ENCODE measurements around the gene TBC1D17. TPM values are rescaled to one million over a fixed set of nuclear protein-coding genes. Genes with fewer than 3 reads are reported as not detected.
A peak's percentile ranks its signal among the peaks of the same experiment; 100 is the strongest.

TBC1D17 gene
- 10 to 100 TPM in 1 of 3 donors, 1 to 10 TPM in 2; 7.1 to 18.4 (median 7.3) TPM for polyA plus RNA-seq

GRCh38 chr19:49877020-49877878, at the start of gene TBC1D17, which contains the start of gene AKT1S1:
Gene TBC1D17 (plus strand): TSS chr19:49877702. CDS start chr19:49877724, 22 bp downstream.
Gene AKT1S1 (minus strand): TSS chr19:49877355. CDS start chr19:49873295, 4,060 bp downstream.
- peaks cover 2 to 9% (median 5%) of the 10 kb centered on the region in 3 donors for H3K36me3 Mint-ChIP-seq
- H3K27me3 Mint-ChIP-seq (ENCODE audit: low read depth in 3 of 3), result peaks cover 2% of the 10 kb centered on the region in 3 donors
- H3K4me1 Mint-ChIP-seq, result peaks cover 23 to 29% of the 10 kb centered on the region in 2 donors
- H3K9me3 Mint-ChIP-seq, result no peaks in the 10 kb centered on the region
- DNase-seq, result peak; percentile 99 to 100 (median 100)
- no peak within 1 kb of the TSS for H3K4me3 Mint-ChIP-seq
- H3K27ac Mint-ChIP-seq, result no peak within 1 kb of the TSS

- Mint-ChIP-seq H3K4me3 (no peak overlapping the region), H3K36me3 (peaks cover 8 to 15% (median 9%) of the 10 kb centered on the region in 3 donors), H3K27ac (no peak overlapping the region), H3K4me1 (peaks cover 0 to 2% of the 10 kb centered on the region in 2 donors), H3K9me3 (no peaks in the 10 kb centered on the region), H3K27me3 (ENCODE audit: low read depth in 3 of 3) (peaks cover 0 to 2% (median 0%) of the 10 kb centered on the region in 3 donors)
- no peak for DNase-seq
Observed at GRCh38 chr19:49829200-49829599, 48.3 kb upstream of the TBC1D17 start.

- H3K27me3 Mint-ChIP-seq (ENCODE audit: low read depth in 3 of 3), result peaks cover 0 to 2% (median 0%) of the 10 kb centered on the region in 3 donors
- H3K4me1 Mint-ChIP-seq, result peaks cover 0 to 2% of the 10 kb centered on the region in 2 donors
- H3K27ac Mint-ChIP-seq, result no peak overlapping the region
Observed at GRCh38 chr19:49829721-49830120, 47.8 kb upstream of the TBC1D17 start.

GRCh38 chr19:49830766-49831165, 46.7 kb upstream of the TBC1D17 start:
- Mint-ChIP-seq H3K27me3 (ENCODE audit: low read depth in 3 of 3) (peaks cover 0 to 2% (median 0%) of the 10 kb centered on the region in 3 donors), H3K9me3 (no peaks in the 10 kb centered on the region), H3K4me1 (peaks cover 0 to 2% of the 10 kb centered on the region in 2 donors), H3K36me3 (peaks cover 12 to 23% (median 13%) of the 10 kb centered on the region in 3 donors), H3K27ac (no peak overlapping the region), H3K4me3 (no peak overlapping the region)
- no peak for DNase-seq

More at GRCh38 chr19:49829721-49830120, 47.8 kb upstream of the TBC1D17 start:
- DNase-seq, result no peak
- Mint-ChIP-seq H3K4me3 (no peak overlapping the region), H3K9me3 (no peaks in the 10 kb centered on the region), H3K36me3 (peaks cover 11 to 17% (median 11%) of the 10 kb centered on the region in 3 donors)

- Mint-ChIP-seq H3K36me3 (peaks cover 12 to 23% (median 13%) of the 10 kb centered on the region in 3 donors), H3K27me3 (ENCODE audit: low read depth in 3 of 3) (peaks cover 0 to 2% (median 0%) of the 10 kb centered on the region in 3 donors), H3K4me3 (no peak overlapping the region), H3K4me1 (peaks cover 0 to under 1% of the 10 kb centered on the region in 2 donors), H3K9me3 (no peaks in the 10 kb centered on the region), H3K27ac (no peak overlapping the region)
- no peak for DNase-seq
Observed at GRCh38 chr19:49831592-49831991, 45.9 kb upstream of the TBC1D17 start.

GRCh38 chr19:49832556-49832955, 44.9 kb upstream of the TBC1D17 start:
- Mint-ChIP-seq H3K36me3 (peaks cover 15 to 27% (median 20%) of the 10 kb centered on the region in 3 donors), H3K27me3 (ENCODE audit: low read depth in 3 of 3) (peaks cover 0 to 2% (median 0%) of the 10 kb centered on the region in 3 donors), H3K9me3 (no peaks in the 10 kb centered on the region), H3K27ac (peak overlapping the region in 2 of 6 donors; percentile 8 to 34), H3K4me3 (no peak overlapping the region), H3K4me1 (peaks cover 6 to 7% of the 10 kb centered on the region in 2 donors)
- DNase-seq, result no peak

GRCh38 chr19:49833599-49833998, 43.9 kb upstream of the TBC1D17 start:
- Mint-ChIP-seq H3K27me3 (ENCODE audit: low read depth in 3 of 3) (peaks cover 0 to 2% (median 2%) of the 10 kb centered on the region in 3 donors), H3K27ac (no peak overlapping the region), H3K9me3 (no peaks in the 10 kb centered on the region), H3K4me1 (peaks cover 12 to 13% of the 10 kb centered on the region in 2 donors), H3K4me3 (no peak overlapping the region), H3K36me3 (peaks cover 20 to 32% (median 28%) of the 10 kb centered on the region in 3 donors)
- no peak for DNase-seq

GRCh38 chr19:49835562-49835961, 41.9 kb upstream of the TBC1D17 start:
- H3K4me3 Mint-ChIP-seq, result no peak overlapping the region
- H3K27me3 Mint-ChIP-seq (ENCODE audit: low read depth in 3 of 3), result peaks cover 0 to 2% (median 2%) of the 10 kb centered on the region in 3 donors
- no peak for DNase-seq
- H3K27ac Mint-ChIP-seq, result no peak overlapping the region
- H3K36me3 Mint-ChIP-seq, result peaks cover 25 to 38% (median 35%) of the 10 kb centered on the region in 3 donors
- H3K9me3 Mint-ChIP-seq, result no peaks in the 10 kb centered on the region
- H3K4me1 Mint-ChIP-seq, result peaks cover 12 to 16% of the 10 kb centered on the region in 2 donors

GRCh38 chr19:49836176-49837008, 41.1 kb upstream of the TBC1D17 start:
- Mint-ChIP-seq H3K36me3 (peaks cover 25 to 38% (median 35%) of the 10 kb centered on the region in 3 donors), H3K27me3 (ENCODE audit: low read depth in 3 of 3) (peaks cover 0 to 2% (median under 1%) of the 10 kb centered on the region in 3 donors), H3K4me3 (no peak overlapping the region), H3K4me1 (peaks cover 12 to 16% of the 10 kb centered on the region in 2 donors), H3K27ac (no peak overlapping the region), H3K9me3 (no peaks in the 10 kb centered on the region)
- no peak for DNase-seq

- Mint-ChIP-seq H3K4me1 (peaks cover 12 to 16% of the 10 kb centered on the region in 2 donors), H3K4me3 (no peak overlapping the region), H3K27me3 (ENCODE audit: low read depth in 3 of 3) (peaks cover 0 to 2% (median 0%) of the 10 kb centered on the region in 3 donors), H3K36me3 (peaks cover 25 to 38% (median 35%) of the 10 kb centered on the region in 3 donors), H3K9me3 (no peaks in the 10 kb centered on the region), H3K27ac (peak overlapping the region in 2 of 6 donors; percentile 29 to 40)
- DNase-seq, result no peak
Observed at GRCh38 chr19:49837009-49837310, 40.5 kb upstream of the TBC1D17 start.

GRCh38 chr19:49837425-49837824, 40.1 kb upstream of the TBC1D17 start:
- peak overlapping the region in 3 of 6 donors; percentile 12 to 40 (median 16) for H3K27ac Mint-ChIP-seq
- H3K27me3 Mint-ChIP-seq (ENCODE audit: low read depth in 3 of 3), result peaks cover 0 to 2% (median 0%) of the 10 kb centered on the region in 3 donors
- H3K4me1 Mint-ChIP-seq, result peaks cover 12 to 16% of the 10 kb centered on the region in 2 donors
- no peak overlapping the region for H3K4me3 Mint-ChIP-seq
- H3K36me3 Mint-ChIP-seq, result peaks cover 22 to 35% (median 33%) of the 10 kb centered on the region in 3 donors
- H3K9me3 Mint-ChIP-seq, result no peaks in the 10 kb centered on the region
- DNase-seq, result no peak

GRCh38 chr19:49838885-49839588, 38.5 kb upstream of the TBC1D17 start:
- peaks cover 12 to 16% of the 10 kb centered on the region in 2 donors for H3K4me1 Mint-ChIP-seq
- H3K27ac Mint-ChIP-seq, result no peak overlapping the region
- no peak for DNase-seq

GRCh38 chr19:49839713-49840112, 37.8 kb upstream of the TBC1D17 start:
- H3K4me1 Mint-ChIP-seq, result peaks cover 12 to 16% of the 10 kb centered on the region in 2 donors
- peaks cover 0 to 2% (median 1%) of the 10 kb centered on the region in 3 donors for H3K27me3 Mint-ChIP-seq (ENCODE audit: low read depth in 3 of 3)
- H3K4me3 Mint-ChIP-seq, result no peak overlapping the region
- H3K9me3 Mint-ChIP-seq, result no peaks in the 10 kb centered on the region
- H3K27ac Mint-ChIP-seq, result no peak overlapping the region
- DNase-seq, result no peak
- peaks cover 14 to 23% (median 20%) of the 10 kb centered on the region in 3 donors for H3K36me3 Mint-ChIP-seq

More at GRCh38 chr19:49838885-49839588, 38.5 kb upstream of the TBC1D17 start:
- no peaks in the 10 kb centered on the region for H3K9me3 Mint-ChIP-seq
- H3K36me3 Mint-ChIP-seq, result peaks cover 16 to 26% (median 23%) of the 10 kb centered on the region in 3 donors
- H3K4me3 Mint-ChIP-seq, result peak overlapping the region in 1 of 5 donors; percentile 1
- peaks cover 0 to 2% (median 1%) of the 10 kb centered on the region in 3 donors for H3K27me3 Mint-ChIP-seq (ENCODE audit: low read depth in 3 of 3)
